ENCODE measurements around the gene AGBL1.

Gene AGBL1

DNA sequence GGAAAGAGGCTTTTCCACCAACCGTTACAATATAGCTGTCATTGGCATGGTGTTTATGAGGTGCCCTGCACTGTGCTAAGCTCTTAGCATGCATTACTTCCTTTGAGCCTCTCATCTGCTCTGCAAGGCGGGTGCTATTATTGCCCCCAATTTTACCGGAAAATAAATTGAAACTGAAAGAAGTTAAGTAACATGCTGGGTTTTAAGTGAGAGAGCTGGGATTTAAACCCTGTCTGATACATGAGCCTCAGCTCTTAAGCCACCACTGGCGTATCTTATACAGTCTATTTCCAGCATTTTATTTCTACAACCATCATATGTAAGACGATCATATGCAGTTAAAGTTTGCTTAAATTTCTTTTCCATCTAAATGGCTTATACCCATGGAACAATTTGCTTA, 81.6 kb downstream of the AGBL1 start:
- Histone ChIP-seq H3K27ac (ENCODE audit: low read length) (no peak overlapping the region), H3K4me1 (ENCODE audit: insufficient read depth, low read length) (no peaks in the 10 kb centered on the region), H3K9ac (ENCODE audit: low read depth, low read length) (no peak overlapping the region), H4K20me1 (ENCODE audit: insufficient read depth, low read length) (no peaks in the 10 kb centered on the region), H3K4me2 (ENCODE audit: insufficient read depth, low read length) (no peak overlapping the region), H3K36me3 (ENCODE audit: insufficient read depth, low read length) (no peaks in the 10 kb centered on the region), H3K4me3 (ENCODE audit: low read depth in 1 of 2, low read length in 2 of 2) (no peak overlapping the region), H2AFZ (ENCODE audit: low read depth, low read length) (no peak overlapping the region), H3K79me2 (ENCODE audit: insufficient read depth, low read length) (no peaks in the 10 kb centered on the region), H3K9me3 (ENCODE audit: insufficient read depth, low read length, severe bottlenecking) (no peaks in the 10 kb centered on the region), H3K27me3 (ENCODE audit: insufficient read depth, low read length, poor library complexity) (no peaks in the 10 kb centered on the region)
- TF ChIP-seq CTCF (IDR thresholded peaks at IDR 0.05; ENCODE audit: borderline replicate concordance, extremely low read depth, low read length, poor library complexity, severe bottlenecking) (no peak), EZH2 (IDR thresholded peaks at IDR 0.05; ENCODE audit: borderline replicate concordance, low read depth, low read length, severe bottlenecking) (no peak)
- DNase-seq (no peak), ATAC-seq (ENCODE audit: insufficient read depth, low read depth) (no peak)

DNA sequence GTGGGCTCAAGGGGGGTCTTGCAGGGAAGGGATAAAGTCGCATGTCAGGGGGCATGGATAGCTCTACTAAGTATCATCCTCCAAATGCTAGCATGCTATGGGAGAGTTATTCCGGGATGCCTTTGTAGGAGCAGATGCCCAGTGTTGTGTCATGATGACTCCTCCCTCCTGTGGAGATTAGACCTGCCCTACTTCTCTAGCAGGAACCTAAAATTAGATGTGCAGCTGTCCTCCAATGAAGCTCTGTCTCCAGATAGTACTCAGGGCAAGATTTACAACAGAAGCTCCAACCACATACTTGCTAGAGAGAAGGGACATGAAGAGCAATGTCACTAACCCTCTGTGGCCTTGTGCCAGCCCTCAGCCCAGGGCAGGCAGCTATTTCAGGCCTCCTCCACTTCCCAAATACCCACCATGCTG, 82.5 kb downstream of the AGBL1 start:
- ATAC-seq (ENCODE audit: insufficient read depth, low read depth) (no peak), DNase-seq (no peak)
- Histone ChIP-seq H3K9me3 (ENCODE audit: insufficient read depth, low read length, severe bottlenecking) (no peaks in the 10 kb centered on the region), H4K20me1 (ENCODE audit: insufficient read depth, low read length) (no peaks in the 10 kb centered on the region), H3K4me3 (ENCODE audit: low read depth in 1 of 2, low read length in 2 of 2) (no peak overlapping the region), H3K79me2 (ENCODE audit: insufficient read depth, low read length) (no peaks in the 10 kb centered on the region), H2AFZ (ENCODE audit: low read depth, low read length) (no peak overlapping the region), H3K27me3 (ENCODE audit: insufficient read depth, low read length, poor library complexity) (no peaks in the 10 kb centered on the region), H3K9ac (ENCODE audit: low read depth, low read length) (no peak overlapping the region), H3K4me2 (ENCODE audit: insufficient read depth, low read length) (no peak overlapping the region), H3K27ac (ENCODE audit: low read length) (no peak overlapping the region), H3K36me3 (ENCODE audit: insufficient read depth, low read length) (no peaks in the 10 kb centered on the region), H3K4me1 (ENCODE audit: insufficient read depth, low read length) (no peaks in the 10 kb centered on the region)
- TF ChIP-seq EZH2 (IDR thresholded peaks at IDR 0.05; ENCODE audit: borderline replicate concordance, low read depth, low read length, severe bottlenecking) (no peak), CTCF (IDR thresholded peaks at IDR 0.05; ENCODE audit: borderline replicate concordance, extremely low read depth, low read length, poor library complexity, severe bottlenecking) (no peak)

DNA sequence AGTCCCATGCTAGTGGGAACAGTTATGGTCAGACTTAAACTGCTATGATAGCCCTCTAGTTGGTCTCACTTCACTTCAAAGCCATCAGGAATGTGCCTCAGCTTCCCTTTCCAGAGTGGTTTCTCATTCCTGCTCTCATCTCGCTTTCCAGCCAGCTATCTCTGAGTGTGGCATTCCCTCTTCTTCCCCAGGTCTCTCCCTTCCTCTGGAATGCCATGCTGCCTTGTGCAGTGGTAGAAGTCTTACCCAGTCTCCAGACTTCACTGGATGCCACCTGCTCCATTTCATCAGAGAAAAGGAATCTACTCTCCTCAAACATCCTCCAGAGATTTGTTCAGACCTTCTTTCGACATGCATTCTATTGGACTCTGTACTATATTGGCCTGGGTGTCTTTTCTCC, 83.0 kb downstream of the AGBL1 start:
- Histone ChIP-seq H3K9me3 (ENCODE audit: insufficient read depth, low read length, severe bottlenecking) (no peaks in the 10 kb centered on the region), H3K4me1 (ENCODE audit: insufficient read depth, low read length) (no peaks in the 10 kb centered on the region), H3K79me2 (ENCODE audit: insufficient read depth, low read length) (no peaks in the 10 kb centered on the region), H4K20me1 (ENCODE audit: insufficient read depth, low read length) (no peaks in the 10 kb centered on the region), H3K27me3 (ENCODE audit: insufficient read depth, low read length, poor library complexity) (no peaks in the 10 kb centered on the region), H2AFZ (ENCODE audit: low read depth, low read length) (no peak overlapping the region), H3K4me2 (ENCODE audit: insufficient read depth, low read length) (no peak overlapping the region), H3K27ac (ENCODE audit: low read length) (no peak overlapping the region), H3K4me3 (ENCODE audit: low read depth in 1 of 2, low read length in 2 of 2) (no peak overlapping the region), H3K9ac (ENCODE audit: low read depth, low read length) (no peak overlapping the region), H3K36me3 (ENCODE audit: insufficient read depth, low read length) (no peaks in the 10 kb centered on the region)
- ATAC-seq (ENCODE audit: insufficient read depth, low read depth) = no peak
- TF ChIP-seq EZH2 (IDR thresholded peaks at IDR 0.05; ENCODE audit: borderline replicate concordance, low read depth, low read length, severe bottlenecking) (no peak), CTCF (IDR thresholded peaks at IDR 0.05; ENCODE audit: borderline replicate concordance, extremely low read depth, low read length, poor library complexity, severe bottlenecking) (no peak)
- no peak for DNase-seq

- H3K4me1 ChIP-seq (ENCODE audit: insufficient read depth, low read length) = no peaks in the 10 kb centered on the region
- H3K4me2 ChIP-seq (ENCODE audit: insufficient read depth, low read length) = no peak overlapping the region
- no peak overlapping the region for H3K4me3 ChIP-seq (ENCODE audit: low read depth in 1 of 2, low read length in 2 of 2)
- no peaks in the 10 kb centered on the region for H3K9me3 ChIP-seq (ENCODE audit: insufficient read depth, low read length, severe bottlenecking)
- no peaks in the 10 kb centered on the region for H3K27me3 ChIP-seq (ENCODE audit: insufficient read depth, low read length, poor library complexity)
- DNase-seq = no peak
- no peaks in the 10 kb centered on the region for H3K36me3 ChIP-seq (ENCODE audit: insufficient read depth, low read length)
- no peak for ATAC-seq (ENCODE audit: insufficient read depth, low read depth)
- H3K27ac ChIP-seq (ENCODE audit: low read length) = no peak overlapping the region
- H4K20me1 ChIP-seq (ENCODE audit: insufficient read depth, low read length) = no peaks in the 10 kb centered on the region
- TF ChIP-seq EZH2 (IDR thresholded peaks at IDR 0.05; ENCODE audit: borderline replicate concordance, low read depth, low read length, severe bottlenecking) (no peak), CTCF (IDR thresholded peaks at IDR 0.05; ENCODE audit: borderline replicate concordance, extremely low read depth, low read length, poor library complexity, severe bottlenecking) (no peak)
- no peaks in the 10 kb centered on the region for H3K79me2 ChIP-seq (ENCODE audit: insufficient read depth, low read length)
- H2AFZ ChIP-seq (ENCODE audit: low read depth, low read length) = no peak overlapping the region
- H3K9ac ChIP-seq (ENCODE audit: low read depth, low read length) = no peak overlapping the region
Observed at GRCh38 chr15:86163816-86164215, 84.1 kb downstream of the AGBL1 start.

Measured in DND-41 (cell line).